Measurements from ENCODE around the gene UAP1L1. TPM values are rescaled to one million over a fixed set of nuclear protein-coding genes. Genes with fewer than 3 reads are reported as not detected.

The UAP1L1 gene
- total and polyA plus RNA-seq, 2 of the 8 experiments (the other 6 are each of a cell fraction or from before 2014, with no cell fraction given): 2.0 to 5.4 TPM

DNA sequence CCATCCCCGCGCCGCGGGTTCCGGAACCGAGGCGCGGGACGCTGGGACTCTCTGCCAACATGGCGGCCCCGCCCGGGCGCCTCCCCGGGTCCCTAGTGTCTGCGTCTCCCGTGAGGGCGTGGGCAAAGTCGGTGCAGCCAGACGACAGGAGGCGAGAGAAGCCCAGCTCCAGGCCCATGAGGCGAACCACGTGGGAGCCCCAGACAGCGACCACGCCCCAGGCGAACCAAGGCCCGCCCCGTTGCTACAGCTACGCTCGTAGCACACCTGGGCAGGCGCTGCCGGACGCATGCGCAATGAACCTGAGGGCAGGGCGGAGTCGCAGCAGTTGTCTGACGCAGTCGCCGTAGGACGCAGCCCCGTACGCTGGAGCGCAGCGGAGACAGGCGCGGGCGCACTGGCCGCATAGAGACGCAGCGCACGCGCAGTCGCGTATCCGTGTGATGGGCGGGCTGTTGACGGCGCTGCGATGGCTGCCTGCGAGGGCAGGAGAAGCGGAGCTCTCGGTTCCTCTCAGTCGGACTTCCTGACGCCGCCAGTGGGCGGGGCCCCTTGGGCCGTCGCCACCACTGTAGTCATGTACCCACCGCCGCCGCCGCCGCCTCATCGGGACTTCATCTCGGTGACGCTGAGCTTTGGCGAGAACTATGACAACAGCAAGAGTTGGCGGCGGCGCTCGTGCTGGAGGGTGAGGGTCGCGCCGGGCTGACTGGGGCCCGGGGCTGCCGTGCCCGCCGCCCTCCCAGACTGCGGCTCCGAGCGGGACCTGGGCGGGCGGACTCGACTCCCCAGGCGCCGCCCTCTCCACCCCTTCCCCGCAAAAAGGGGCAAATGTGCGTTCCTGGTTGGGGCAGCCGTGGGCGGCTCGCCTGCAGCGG is 9.5 kb downstream of the UAP1L1 start, which contains the start of gene MAN1B1 (continued):
- TF ChIP-seq EGR1 (IDR thresholded peaks at IDR 0.05; ENCODE audit: borderline replicate concordance, low read depth, low read length) (no peak), JUN (IDR thresholded peaks at IDR 0.05; ENCODE audit: low read depth, low read length) (no peak)
